OCI-LY3 (cell line): ENCODE measurements around the gene C8A.

ENCODE experiments used
- CTCF ChIP-seq: fragments of 200-600, 300-600 bp; sonication (generic); IDR thresholded peaks from 2 replicates; pipeline ENCODE4 v1.5.1; 2014; ENCODE audit warnings: antibody characterized with exemption, low read length, low read depth
- EZH2phosphoT487 ChIP-seq: fragments of 200-600 bp; shearing (Covaris generic); IDR thresholded peaks from 2 replicates; pipeline ENCODE4 v1.6.1; 2018; ENCODE audit warnings: antibody characterized with exemption, mixed run types, low read depth

- no peak for TF ChIP-seq CTCF
- no peak for TF ChIP-seq EZH2phosphoT487
Measured at GRCh38 chr1:56844545-56845136, 10.0 kb upstream of the C8A start.
